HL-60 (cell line): ENCODE measurements around the gene TMTC1.

Experiments
- CTCF ChIP-seq: IDR thresholded peaks from one replicate; pipeline ENCODE4 v1.5.1; 2011; ENCODE audit warnings: low read length, control low read depth, inconsistent platforms; ENCODE audit not compliant: insufficient read depth
- GABPA ChIP-seq: IDR thresholded peaks from 2 replicates; pipeline ENCODE4 v1.6.1; 2012; ENCODE audit warnings: low read depth
- POLR2AphosphoS5 ChIP-seq: IDR thresholded peaks from 2 replicates; pipeline ENCODE4 v1.6.1; 2012; ENCODE audit warnings: low read depth
- REST ChIP-seq: IDR thresholded peaks from 2 replicates; pipeline ENCODE4 v1.6.1; 2012; ENCODE audit warnings: low read depth; ENCODE audit not compliant: insufficient replicate concordance

GRCh38 chr12:29831173-29831572 lies 47.4 kb upstream of the TMTC1 start:
- TF ChIP-seq CTCF (no peak), POLR2AphosphoS5 (no peak), GABPA (no peak), REST (no peak)
